Measurements from ENCODE around the gene OTOGL.

OTOGL gene

DNA sequence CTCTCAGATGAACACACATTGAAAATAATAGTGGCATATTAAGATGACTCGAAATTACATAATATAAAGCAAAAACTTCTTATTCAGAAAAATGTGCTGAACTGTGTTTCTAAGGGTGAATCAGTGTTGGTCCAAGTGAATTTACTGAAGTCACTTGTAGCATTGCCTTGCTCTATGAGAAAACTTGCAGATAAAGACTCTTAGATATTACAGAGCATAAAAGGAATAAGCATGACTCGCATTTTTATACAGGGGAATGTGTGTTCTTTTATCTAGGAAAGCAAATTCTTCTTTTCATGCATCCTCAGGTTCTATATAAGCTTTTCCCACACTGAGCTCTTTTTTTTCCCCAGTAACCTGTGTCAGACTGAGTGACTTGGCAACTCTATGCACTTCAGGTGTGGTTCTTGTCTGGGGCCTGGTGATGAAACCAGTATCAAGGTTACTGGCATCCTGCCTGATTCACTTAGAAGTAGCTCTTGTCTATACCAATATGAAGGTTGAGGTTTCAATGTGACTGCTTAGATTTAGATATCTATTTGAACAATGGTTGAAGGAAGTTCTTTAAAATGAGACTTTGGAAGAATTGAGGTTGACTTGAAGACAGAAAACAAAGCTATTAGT, 76.1 kb downstream of the OTOGL start:
- DNase-seq = no peak
- intact Hi-C loops (cut with DNase I) = no loop called here

DNA sequence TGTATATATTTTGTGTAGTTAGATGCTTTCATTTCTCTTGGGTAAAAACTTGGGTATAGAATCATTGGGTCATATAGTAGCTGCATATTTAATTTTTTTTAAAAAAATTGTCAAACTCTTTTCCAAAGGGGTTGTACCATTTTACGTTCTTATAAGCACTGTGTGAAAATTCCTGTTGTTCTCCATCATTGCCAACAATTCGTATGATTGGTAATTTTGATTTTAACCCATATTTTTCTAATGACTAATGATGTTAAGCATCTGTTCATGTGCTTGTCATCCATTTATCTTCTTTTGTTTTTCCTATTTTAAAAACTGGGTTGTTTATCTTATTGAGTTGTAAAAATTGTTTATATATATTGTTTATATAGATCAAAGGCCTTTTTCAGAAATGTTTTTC, 77.4 kb downstream of the OTOGL start:
- intact Hi-C loops (cut with DNase I) = no loop called here
- no peak for DNase-seq

DNA sequence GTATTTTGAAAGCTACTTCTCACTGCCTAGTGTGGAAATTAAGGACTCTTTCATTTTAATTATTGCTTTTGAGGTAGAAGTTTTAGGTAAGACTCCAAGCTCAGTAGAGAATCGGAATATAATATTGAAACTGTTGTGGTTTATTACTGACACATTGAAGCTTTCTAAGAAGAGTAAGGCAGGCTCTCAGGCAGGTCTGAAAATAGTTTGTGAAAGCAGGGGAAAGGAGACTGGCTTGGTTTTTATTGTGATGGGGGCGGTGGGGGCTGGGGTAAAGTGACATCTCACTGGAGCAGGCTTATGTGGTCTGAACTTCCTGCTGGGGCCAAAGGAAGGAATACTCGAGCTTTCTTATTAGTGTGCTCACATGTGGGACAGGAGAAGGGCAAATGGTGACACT, 79.5 kb downstream of the OTOGL start:
- DNase-seq = no peak
- intact Hi-C loops (cut with DNase I) = no loop called here

DNA sequence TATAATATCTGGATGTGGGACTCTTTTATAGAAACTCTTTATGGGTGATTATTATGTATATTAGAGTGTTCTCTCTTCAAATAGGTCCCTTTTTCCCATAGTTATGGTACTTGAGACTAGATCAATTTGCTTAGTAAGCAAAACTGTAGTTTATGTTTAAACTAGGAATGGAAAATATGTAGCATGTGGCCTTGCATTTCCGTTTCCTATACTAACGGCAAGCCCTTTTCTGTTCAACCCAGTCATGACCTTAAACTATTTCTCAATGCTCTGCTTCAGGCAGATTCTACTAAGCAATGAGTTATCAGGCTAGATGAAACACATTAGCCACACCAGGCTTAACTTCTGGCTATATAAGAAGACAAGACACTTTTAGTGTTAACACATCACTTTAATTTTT, 84.6 kb downstream of the OTOGL start:
- DNase-seq = no peak
- intact Hi-C loops (cut with DNase I) = loop anchor here (10.0 kb wide), 1 partner anchor 629 kb away; no protein-coding TSS in a partner anchor

DNA sequence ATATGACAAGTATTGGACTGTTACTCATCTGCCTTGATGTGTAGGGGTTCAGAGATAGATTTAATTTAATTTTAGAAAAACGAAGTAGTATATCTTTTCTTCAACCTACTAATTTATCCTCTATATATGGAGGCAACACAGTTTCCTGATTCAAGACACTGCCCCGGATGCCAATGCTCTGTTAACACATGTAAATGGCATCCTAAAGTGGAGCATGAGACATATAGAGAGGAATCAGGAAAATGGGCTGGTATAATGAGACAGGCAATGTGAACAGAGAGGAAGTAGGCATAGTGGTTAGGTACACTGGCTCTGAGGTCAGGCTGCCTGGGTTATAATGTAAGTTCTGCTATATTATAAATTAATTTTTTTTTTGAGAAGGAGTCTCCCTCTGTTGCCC, 85.6 kb downstream of the OTOGL start:
- DNase-seq = no peak
- intact Hi-C loops (cut with DNase I) = loop anchor here (10.0 kb wide), 1 partner anchor 630 kb away; no protein-coding TSS in a partner anchor

DNA sequence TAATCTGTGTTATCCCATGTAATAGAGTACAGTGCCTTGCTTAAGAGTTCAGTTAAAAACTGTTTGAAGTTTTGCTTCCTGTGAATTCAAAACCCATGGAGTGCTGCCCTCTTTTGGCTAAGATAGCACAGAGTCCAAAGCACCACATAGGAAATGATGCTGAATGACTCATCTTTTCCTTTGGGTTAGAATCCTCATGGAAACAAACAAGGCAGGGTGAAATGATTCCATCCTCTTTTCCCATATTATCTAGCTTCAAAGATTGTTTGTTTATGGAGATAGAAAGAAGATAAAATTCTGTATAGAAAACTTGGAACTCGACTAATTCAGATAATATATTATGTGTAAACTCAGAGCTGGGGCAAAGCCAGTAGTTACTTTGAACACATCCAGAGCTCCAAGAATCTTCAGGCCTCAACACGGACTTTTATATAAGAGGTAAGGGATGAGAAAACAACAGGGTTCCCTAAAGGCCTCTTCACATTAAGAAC, 87.4 kb downstream of the OTOGL start:
- intact Hi-C loops (cut with DNase I) = loop anchor here (10.0 kb wide), 1 partner anchor 632 kb away; no protein-coding TSS in a partner anchor

DNA sequence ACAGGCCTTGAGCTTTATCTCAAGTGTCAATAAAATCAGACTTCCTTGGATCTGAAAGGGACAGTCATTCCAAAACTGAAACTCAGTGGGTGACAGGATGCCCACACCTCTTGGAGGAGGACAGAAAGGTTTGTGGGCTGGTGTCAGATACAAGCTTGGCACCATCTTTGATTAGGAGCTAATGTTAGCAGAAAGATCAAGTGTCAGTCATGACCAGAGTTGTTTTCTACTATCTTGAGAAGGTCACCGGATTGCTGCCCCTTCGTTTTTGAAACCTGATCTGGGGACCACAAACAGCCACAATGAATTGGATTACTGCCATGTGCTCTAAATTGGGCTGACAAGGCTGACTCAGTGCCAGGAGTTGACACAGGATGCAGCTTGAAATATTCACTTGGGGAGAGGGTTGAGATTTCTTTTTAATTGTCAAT, 88.3 kb downstream of the OTOGL start:
- no peak for DNase-seq
- intact Hi-C loops (cut with DNase I) = loop anchor here (10.0 kb wide), 1 partner anchor 633 kb away; no protein-coding TSS in a partner anchor

More for the DNA sequence above, 87.4 kb downstream of the OTOGL start:
- DNase-seq = peak in 29 of 42 donors; percentile 6 to 74 (median 42)

DNA sequence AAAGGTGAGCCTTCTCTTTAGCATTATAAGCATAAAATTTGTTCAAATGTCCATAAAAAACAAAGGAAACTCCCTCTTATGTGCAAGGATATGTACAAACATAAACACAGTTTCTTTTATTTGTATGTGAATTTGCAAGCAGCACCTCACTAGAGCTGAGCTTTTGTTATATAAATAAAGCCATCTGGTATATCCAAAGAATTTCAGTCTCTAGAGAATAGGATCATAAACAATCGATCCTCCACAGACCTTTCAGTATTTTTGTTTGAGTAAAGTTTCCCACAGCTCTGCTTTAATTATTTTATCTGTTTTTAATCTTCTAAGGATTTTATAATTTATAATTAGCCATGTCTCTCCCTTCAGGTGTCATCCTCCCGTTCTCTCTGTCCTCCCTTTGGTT, 89.2 kb downstream of the OTOGL start:
- intact Hi-C loops (cut with DNase I) = loop anchor here (10.0 kb wide), 1 partner anchor 634 kb away; no protein-coding TSS in a partner anchor
- no peak for DNase-seq

DNA sequence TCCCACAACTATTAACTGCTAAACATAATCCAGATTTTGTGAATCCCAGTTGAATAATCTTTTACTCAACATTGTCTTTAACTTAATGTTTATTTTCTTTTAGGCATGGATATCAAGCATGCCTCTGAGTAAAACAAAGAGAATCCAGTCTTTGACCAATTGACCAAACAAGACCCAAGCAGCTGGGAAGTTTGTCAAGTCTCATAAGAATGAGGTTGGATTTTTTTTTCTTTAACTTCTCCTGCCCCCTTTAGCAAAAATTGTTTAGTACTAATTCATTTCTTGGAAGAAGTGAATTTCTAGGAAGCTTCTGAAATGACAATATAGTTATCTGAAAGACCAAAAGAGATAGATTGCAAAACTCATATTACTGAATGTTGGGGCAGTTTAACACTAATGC, 89.9 kb downstream of the OTOGL start:
- intact Hi-C loops (cut with DNase I) = loop anchor here (10.0 kb wide), 1 partner anchor 634 kb away; no protein-coding TSS in a partner anchor
- no peak for DNase-seq

DNA sequence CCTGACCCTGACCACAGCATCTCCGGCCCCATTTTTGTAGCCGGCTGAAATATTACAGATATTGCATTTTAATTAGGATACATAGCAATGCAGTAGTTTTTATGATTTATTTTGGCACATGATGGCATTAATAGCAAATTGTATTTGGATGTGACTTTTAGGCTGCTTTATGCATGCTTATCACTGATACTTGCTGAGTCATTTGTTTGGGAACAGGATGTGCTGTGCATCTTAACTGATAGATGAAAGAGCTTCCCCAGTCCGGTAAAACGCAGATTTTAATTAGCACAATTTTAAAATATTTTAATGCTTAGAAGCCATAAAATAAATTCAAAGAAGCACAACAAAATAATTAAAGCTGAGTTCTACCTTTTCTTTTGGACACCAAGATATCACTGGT, 90.7 kb downstream of the OTOGL start:
- intact Hi-C loops (cut with DNase I) = no loop called here

DNA sequence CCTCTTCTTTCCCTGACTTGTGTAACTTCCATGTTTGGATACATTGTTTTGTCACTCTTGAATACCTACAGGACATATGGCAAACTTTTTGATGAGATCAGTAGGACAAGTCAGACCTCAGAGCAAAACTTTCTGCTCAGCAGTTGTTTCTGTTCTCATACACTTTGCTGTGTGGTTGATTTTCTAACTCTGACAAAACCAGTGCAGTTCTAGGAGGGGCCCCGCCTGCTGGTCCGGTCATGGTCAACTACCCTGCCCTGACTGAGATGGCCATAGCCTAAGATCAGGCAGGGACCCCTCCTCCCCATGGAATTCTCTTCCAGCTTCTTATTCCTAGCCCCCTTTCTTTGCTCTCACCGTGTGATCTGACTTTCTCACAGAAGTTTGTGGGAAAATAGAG, 92.8 kb downstream of the OTOGL start:
- DNase-seq = no peak
- intact Hi-C loops (cut with DNase I) = no loop called here

More for the DNA sequence above, 90.7 kb downstream of the OTOGL start:
- DNase-seq = no peak

DNA sequence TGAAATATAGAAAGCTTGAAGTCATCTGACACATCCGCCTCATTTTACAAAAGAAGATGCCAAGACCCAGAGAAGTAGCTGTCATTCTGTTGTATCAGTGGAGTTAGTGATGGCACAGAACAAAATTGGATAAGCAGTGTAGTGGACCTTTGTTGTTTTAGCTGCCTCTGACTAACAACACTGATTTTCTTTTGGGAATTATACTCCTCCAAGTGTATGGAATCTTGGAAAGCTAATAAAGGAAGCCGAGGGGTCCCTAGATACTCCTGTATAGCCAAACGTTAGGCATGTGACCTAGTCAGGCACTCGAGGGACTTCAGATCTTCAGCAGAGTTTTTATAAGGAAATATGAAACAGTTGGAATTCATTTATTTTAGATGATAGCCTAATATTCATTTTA, 94.5 kb downstream of the OTOGL start:
- no peak for DNase-seq
- intact Hi-C loops (cut with DNase I) = no loop called here

DNA sequence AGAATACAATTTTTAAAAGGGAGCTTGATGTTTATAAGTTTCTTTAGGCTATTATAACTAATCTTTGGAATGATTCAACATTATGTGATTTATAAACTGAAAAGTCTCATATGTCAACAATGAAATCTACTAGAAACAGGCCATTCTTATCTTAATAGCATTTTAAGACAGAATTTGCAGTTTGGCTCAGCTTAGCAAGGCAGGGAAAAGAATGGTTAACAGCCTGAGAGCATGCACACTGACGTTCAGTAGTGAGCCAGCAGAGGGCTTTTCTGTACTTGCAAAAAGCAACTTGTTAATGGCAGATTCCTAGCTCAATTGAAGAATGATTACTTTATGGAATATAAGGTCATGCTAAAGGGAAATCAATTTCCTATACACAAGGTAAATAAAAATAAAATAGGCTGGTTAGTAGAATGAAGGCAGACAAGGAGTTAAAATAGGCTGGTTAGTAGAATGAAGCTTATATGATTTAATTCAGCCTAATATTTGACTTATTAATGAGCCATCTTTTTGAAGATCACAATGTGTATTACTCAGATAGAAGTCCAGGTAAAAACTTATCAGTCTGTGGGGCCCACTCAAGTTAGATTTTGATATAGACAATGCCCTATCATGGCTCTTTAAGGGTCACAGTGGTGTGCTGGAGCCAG, 95.9 kb downstream of the OTOGL start:
- intact Hi-C loops (cut with DNase I) = no loop called here
- DNase-seq = peak in 25 of 42 donors; percentile 2 to 60 (median 28)

DNA sequence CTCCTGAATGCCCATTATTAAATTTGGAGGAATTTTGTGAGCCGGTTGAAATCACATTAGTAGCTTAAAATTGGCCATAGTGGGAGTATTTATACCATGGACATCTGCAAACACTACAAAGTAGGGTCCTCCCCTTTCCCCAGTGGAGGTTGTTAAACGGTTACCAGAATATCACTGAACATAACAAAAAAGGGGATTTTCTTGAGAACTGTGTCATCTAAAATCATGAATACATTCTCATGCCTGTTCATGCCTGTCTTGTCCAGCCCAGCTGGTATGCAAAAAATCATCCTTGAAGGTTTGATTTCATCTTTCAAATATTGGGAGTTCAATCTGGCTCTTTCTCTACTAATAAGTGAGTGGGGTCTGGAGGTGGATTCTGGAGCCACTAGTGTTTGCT, 96.4 kb downstream of the OTOGL start:
- DNase-seq = no peak

DNA sequence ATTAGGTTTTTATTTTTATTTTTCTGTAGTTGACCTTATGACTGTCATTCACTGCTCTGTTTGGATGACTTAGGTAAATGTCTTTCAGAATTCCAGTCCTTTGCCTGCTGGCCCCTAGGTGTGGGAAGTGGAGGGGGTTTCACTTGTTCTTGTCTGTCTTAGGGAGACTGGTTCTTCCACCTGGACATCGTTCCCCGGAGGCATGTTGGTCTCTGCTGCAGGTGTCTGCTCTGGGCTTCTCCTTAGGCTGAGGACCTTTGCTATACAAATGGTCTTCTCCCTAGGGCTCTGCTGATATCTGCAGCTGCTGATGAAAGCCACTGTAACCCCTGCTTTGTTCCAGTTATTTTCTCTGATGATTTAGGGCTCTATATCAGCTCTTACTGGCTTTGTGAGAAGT, 97.1 kb downstream of the OTOGL start:
- no peak for DNase-seq
- intact Hi-C loops (cut with DNase I) = no loop called here

More for the DNA sequence above, 96.4 kb downstream of the OTOGL start:
- intact Hi-C loops (cut with DNase I) = no loop called here

DNA sequence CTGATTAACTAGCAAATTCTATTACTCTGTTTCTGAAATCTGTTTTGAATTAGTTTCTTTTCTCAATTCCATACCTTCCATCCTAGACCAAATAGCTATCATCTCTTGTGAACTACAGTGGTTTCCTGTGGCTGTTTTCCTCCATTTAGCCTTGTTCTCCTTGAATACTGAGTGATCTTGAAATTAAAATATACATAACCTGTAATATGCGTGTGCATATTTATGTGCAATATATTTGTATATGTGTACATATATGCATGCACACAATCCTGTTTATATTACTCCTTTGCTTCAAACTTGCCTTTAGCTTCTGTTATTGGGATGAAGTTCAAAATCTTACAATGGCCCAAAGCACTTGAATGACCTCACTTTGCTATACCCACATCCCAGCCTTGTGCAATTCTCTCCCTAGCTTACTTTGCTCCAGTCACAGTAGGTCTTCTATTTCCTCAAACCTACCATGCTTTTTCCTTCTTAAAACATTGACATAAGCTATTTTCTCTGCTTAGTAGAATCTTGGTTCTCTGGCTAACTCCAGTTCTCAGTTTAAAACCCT, 99.5 kb downstream of the OTOGL start:
- intact Hi-C loops (cut with DNase I) = no loop called here

DNA sequence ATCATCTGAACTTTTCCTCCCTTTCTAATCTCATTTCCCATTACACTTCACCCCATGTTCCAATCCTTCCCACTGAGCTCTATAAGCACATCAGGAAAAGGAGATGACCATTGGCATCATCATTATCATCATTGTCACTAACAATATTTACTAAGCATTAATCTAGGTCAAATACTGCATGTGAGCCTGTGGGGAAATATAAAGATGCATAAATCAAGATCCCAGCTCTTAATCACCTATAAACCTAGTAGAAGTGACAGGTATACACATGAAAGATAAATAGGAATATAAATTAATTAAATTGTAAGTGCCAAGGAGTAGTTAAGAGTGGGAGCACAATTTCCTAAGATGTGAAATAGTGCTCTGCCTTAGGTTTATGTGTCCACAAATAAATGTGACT, 100.6 kb downstream of the OTOGL start:
- intact Hi-C loops (cut with DNase I) = no loop called here
- no peak for DNase-seq

More for the DNA sequence above, 99.5 kb downstream of the OTOGL start:
- no peak for DNase-seq

DNA sequence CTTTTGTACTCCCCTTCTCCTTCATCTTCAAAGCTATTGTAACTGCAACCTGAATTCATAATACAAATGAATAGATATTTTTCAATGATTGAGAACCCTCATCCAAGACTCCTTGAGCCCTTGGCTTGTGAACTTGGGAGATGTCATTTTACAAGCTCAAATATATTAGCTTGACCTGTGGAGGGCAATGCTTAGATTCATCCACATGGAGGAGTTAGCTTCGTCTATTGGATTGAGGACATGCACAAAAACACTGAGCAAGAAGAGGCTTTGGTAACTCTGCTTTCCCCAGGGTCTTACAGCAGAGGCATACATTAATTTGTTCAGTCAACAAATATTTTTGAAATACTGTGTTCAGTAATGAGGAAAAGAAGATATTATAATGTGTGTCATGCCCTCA, 101.1 kb downstream of the OTOGL start:
- DNase-seq = no peak
- intact Hi-C loops (cut with DNase I) = no loop called here

DNA sequence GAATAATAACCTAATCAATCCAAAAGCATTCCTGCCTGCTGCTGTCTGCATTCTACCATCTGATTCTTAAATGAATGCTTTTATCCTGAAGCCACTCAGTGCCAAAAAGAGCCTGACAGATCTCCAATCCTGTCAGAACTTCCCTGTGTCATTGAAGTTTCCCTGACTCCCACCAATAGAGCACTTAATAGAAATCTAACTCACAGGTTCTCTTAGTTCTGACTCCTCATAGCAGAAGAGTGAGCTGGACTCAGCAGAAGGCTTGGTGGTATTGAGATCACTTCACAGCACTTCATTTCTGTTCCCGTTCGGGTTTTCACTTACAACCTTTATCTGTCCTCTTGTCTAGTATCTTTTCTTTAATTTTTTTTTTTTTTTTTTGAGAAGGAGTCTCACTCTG, 102.6 kb downstream of the OTOGL start:
- intact Hi-C loops (cut with DNase I) = no loop called here
- DNase-seq = no peak

DNA sequence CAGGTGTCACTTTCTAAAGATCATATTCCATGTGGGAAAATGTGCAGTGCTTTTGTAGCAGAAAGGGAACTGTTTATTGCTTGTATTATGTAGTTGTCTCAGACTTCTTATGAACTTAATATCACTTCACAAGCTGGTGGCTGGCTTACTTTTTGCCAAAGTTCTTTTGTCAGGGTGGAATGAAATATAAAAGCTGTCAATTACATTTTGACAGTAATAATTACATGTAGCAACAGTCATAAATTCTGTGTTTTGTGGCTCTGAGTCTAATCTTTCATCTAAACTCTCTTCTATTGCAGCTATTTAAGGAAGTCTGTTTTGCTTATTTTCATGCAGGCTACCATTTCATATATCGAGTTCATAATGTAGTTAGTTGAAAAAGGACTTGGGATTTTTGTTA, 106.6 kb downstream of the OTOGL start:
- intact Hi-C loops (cut with DNase I) = no loop called here
- DNase-seq = no peak
